ENCODE data around the gene CPTP.

Gene CPTP

GRCh38 chr1:1336931-1337792 lies 12.6 kb downstream of the CPTP start:
- DNase-seq = no peak

DNA sequence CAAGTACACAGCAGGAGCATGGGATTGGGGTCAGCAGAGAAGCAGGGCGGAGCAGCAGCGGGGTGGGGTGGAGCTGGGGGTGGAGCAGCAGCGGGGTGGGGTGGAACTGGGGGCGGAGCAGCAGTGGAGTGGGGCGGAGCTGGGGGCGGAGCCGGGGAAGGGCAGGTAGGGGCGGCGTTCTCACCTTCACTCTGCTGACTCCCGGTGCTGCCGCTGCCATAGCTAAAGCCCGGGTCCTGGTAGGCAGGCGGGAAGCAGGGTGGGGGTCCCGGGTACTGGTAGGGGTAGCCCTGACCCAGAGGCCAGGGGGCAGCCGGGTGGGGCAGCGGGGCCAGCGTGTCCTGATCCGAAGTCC lies 13.2 kb downstream of the CPTP start:
- DNase-seq = no peak

- no peak for DNase-seq
These were observed 13.7 kb downstream of the CPTP start for GRCh38 chr1:1338278-1338677.

- no peak for DNase-seq
These were observed 15.6 kb downstream of the CPTP start for GRCh38 chr1:1340185-1340584.

- no peak for DNase-seq
These were observed 16.4 kb downstream of the CPTP start for GRCh38 chr1:1340791-1341548.

DNA sequence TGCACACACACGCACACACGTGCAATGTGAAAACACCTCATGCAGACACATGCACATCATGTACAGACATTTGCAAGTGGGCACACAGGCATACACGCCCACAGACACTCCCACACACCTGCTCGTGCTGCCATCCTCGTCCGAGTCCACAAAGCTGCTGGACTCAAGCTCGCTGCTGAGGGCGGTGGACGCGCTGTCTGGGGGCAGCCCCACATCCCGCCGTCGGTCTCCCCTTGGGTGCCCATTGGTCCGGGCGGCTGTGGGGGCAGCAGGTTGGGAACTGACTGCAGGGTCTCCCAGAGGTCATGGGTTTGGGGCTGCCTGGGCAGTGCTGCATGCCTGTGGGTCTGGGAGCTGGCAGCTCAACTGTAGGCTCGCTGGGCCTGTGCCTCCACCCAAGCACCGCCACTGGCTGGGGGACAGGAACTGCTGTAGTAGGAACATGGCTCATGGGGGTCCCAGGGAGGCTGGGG lies 17.0 kb downstream of the CPTP start:
- no peak for DNase-seq

DNA sequence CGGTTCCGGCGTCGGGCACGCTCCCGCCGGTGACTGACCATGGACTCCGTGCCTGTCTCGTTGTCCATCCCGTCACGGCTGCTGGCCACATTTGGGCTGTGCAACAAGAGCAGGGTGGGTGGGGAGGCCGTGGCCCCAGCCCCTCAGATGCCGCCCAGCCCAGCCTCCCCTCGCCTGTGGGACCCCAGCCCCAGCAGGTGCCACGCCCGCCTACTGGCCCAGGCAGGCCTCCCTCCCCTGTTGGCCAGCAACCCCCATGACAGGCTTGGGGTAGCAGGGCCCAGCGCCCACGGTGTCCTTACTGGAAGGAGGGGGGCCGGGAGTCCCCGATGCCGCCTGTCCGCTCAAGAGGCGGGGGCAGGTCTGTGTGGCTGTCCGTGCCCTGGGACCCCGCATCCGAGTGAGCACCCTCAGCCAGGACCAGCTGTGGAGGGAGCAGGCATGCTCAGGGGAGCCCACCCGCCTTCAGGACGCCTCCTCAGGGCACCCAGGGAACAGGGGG lies 17.5 kb downstream of the CPTP start:
- DNase-seq = no peak

GRCh38 chr1:1342584-1343115 lies 18.0 kb downstream of the CPTP start:
- no peak for DNase-seq

DNA sequence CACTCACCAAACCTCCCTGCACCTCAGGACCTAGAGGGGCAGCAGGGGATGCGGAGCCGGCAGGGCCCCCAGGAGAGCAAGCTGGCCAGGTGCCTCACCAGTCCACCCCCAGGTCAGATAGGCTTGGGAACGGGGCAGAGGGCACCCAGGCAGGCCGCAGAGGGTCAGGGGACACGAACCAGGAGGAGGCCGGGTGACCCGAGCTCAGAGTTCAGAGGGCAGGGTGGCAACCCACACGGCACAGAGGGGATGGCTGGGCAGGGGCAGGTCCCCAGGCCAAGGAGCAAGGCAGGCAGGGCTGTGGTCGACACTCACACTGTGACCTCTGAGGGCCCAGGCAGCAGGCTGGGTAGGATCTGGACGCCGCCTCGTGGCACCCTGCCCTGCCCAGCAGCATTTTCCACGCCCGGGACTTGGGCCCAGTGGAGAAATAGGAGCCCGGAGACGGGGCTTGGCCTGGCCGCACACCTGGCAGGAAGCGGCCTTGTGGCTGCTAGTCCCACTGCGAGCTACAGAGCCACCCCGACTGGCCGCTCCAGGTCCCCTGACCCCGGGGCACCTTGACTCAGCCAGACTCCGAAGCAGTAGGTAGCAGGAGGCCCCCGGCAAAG lies 19.3 kb downstream of the CPTP start:
- DNase-seq = no peak

DNA sequence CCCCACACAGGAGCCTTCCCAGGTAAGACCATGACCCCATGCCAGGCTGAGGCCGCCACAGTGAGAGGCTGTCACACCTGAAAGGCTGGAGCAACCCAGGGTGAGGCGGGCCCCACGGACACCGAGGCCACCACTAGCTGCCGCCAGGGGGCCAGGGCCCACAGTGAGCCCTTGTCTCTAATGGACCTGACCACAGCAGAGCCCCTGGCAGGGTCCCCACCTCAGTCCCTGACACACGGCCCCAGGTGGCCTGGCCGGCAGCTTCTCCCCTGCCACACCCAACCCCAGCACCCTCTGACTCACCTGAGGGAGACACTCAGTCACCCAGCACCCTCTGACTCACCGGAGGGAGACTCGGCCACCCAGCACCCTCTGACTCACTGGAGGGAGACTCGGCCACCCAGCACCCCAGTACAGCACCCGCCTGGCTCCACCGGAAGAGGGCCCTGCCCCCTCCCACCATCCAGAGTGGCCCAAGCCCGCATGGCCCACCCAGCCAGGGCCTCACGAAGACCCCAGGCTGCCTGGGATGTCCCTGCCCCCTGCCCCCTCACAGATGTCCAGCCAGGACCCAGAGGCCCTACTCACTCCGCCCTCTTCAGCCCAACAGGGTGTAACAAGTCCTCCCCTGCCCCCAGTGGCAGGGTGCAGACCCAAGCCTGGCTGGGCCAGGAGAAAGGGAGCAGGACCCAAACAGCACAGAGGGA lies 20.2 kb downstream of the CPTP start:
- no peak for DNase-seq

DNA sequence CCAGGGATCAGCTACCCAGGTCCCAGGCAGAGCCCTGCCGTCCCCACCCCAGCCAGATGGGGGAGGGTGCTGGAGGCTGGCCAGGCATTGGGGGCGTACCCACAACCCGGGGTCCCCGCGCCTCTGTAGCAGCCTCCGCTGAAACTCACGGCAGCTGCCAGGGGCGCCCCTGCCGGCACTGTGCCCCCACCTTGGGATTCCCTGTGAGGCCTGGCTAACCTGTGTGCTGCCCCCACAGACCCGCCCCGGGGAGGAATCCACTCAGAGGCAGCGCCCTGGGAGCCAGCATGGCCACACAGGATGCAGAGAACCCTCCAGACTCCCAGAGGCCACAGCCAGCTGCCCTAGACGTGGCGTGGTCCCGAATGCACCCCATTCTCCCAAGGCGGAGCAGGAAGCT lies 20.8 kb downstream of the CPTP start:
- no peak for DNase-seq

DNA sequence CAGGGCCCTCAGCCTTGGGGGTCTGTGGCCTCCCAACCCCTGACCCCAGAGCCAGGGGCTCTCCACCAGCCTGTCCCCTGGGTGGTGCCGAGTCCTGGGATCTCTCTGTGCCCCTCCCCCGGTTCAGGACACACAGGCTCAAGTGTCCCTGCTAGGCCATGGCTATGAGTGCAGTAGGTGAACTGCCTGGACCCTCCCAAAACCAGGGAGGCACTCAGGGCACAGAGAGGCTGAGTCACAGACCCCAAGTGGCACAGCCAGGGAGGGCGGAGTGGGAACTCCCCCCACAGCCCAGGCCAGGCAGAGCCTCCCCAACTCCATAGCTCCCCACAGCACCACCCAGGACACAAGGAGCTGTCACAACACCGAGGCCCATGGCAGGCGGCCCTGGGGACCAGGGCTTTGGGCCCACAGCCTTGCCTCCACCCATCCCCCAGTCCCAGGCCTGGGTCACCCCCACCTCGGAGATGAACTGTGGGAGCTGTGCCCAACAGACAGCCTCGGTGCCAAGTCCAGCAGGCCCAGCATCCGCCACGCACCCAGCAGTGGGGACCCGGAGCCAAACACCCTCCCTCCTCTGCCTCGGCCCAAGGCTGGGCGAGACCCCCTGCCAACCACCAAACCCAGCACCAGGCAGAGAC lies 21.4 kb downstream of the CPTP start:
- DNase-seq = no peak

- DNase-seq = no peak
These were observed 21.9 kb downstream of the CPTP start for GRCh38 chr1:1346501-1346890.

DNA sequence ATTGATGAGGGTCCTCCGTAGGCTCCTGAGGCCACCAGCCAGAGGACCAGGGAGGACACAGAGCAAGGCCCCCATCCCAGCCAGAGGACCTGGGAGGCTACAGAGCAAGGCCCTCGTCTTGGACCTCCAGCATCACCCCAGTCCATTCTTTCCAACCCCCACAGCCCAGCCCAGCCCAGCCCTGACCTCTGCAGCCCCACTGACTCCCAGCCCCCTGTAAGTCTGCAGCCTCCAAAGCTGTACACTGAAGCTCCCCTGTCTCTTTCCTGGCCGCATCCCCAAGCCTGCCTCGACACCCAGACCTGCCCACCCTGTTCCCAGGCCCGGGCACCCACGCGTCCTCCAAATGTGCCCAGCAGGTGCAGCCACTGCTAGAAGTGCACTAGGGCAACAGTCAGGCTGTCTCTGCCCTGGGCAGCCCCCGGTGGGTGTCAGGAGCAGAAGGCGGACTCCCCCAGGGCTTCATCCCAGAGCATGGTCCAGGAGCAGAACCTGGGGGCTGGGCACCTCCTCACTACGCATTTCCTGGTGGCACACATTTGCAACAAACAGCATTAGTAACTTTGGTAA lies 22.5 kb downstream of the CPTP start:
- DNase-seq = no peak

DNA sequence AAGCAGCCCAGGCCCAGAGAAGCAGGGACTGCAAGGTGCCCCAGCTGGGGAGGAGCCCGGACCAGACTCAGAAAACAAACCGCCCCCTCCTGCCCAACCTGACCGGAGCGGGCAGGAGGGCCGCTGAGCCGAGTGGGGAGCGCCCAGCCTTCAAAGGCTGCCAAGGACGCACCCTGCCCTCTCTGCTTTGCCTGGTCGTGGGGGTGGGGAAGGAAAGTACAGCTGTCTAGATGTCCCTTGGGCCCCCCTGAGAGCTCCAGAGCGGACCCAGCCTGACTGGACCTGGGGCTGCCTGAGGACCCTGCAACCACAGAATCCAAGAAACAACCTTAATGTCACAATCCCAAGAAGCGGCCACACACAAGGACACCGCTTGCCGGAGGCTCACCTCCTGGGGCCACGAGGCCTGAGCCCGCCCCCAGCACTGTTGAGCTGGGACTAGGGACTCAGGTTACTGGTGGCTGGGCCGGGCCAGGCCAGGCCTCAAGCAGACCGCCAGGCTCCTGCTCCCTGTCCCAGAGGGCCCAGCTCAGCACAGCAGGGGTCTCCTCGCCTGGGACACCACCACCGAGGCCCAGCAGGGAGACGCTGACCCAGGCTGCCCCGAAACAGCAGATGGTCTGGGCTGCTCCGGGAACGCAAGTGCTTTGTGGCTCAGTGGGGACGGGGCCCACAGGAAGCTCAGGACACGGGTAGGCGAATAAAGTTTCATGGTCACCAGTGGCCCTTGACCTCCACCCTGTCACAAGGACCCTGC lies 23.2 kb downstream of the CPTP start:
- no peak for DNase-seq

- DNase-seq = no peak
These were observed 24.0 kb downstream of the CPTP start for GRCh38 chr1:1348420-1349255.

DNA sequence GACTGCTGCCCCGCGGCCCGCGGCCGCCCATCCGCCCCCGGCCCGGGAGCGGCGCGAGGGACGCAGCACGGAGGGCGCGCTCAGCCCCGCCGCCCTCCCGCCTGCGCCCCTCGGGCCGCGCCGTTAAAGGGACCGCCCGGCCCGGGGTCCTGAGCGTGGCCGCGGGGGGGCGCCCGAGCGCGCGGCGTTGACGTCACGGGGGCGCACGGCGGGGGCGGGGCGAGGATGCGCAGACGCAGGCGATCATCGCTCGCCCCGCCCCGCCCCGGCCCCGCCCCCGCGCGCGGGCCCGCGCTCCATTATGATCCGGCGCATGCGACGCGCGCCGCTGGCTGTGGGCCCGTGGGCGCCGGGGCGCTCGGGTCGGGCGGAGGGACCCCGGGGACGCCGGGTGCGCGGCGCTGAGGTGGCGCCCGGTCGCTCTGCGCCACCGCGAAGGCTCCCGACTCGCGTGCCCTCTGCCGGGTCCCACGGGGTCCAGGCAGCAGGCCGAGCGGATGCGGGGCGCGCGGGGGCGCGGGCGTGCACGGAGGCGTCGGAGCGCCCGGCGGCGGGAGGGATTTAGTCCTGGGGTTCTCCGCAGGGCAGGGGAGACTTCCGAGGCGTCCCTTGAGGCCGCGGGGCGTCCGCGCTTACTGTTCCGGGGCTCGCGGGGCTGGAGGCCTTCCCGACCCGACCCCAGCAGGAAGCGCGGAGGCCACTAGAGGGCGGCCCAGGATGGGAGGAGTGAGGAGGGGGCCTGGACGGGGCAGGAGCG lies 24.8 kb downstream of the CPTP start, which contains the start of gene DVL1:
Gene DVL1, minus strand, starts transcription at position 163 of the 757 bp plus-strand sequence. CDS start 353 bp downstream, outside the sequence.
- peak; percentile 74 for DNase-seq

DNA sequence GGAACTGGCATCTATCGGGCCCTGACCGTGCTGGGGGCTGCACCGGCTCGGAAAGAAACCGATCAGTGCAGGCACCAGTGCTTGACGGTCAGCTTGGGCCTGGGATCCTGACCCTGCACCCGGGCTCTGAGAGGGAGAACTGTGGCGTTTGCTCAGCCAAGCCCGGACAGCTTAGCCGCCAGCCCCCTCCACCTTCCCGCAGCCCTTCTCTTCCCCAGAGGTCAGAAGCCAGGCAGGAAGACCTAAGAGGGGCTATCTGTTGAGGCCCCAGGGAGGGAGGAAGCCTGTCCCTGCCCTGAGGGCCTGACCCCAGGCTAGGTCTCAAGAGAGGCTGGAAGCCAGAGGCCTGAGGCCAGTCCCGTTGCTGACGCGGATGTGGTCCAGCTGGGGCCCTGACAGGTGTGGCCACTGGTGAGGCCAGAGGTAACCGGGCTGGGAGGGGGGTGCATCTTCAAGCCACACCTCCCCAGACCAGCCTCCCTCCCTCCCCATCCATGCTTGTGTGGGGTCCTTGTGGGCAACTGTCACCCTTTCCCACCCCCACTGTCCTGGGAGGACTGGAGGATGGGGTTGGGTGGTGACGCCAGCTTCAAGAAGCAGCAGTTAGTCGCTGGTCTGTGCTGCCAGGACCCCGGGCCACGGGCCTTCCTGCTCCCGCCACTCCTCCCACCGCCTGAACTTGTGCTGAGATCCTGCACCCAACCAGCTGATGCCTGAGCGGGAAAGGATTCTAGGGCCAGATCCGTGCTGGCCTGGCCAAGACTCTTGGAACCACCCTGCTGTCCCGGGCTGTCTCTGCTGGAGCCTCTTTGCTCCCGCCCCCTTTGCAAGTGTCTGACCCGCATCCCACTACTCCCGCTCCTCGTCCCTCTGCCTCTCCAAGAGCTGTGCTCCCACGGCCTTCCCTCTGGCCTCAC lies 27.2 kb downstream of the CPTP start:
- DNase-seq = no peak
